CD4-positive, alpha-beta T cell treated with Interleukin-1 beta for 1 hour (primary cell): Measurements from ENCODE around the gene FSTL4.

Experiments
- DNase-seq, 2 donors: peaks; one replicate each; pipeline ENCODE4 v3.0.0-alpha.2; 2020 to 2022

FSTL4 gene

GRCh38 chr5:133251296-133252132 lies 360.8 kb downstream of the FSTL4 start:
- DNase-seq: no peak

DNA sequence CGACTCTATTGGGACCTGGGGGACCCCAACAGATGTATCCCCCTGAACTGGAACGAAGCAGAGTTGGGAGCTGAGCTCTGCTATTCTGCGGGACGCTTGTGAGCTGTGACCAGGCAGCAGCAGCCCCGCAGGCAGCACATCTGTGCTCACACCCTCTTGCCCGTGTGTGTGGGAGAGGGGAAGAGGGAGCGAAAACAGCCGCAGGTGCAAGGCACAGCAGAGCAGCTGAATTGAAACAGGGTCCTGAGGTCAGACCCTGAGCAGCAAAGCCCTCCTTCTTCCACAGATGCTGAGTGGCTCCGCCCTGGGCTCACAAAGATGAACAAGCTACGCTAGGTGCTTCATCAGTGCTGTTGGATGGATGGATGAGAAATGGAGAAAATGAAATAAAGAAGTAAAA lies 361.8 kb downstream of the FSTL4 start:
- no peak for DNase-seq

GRCh38 chr5:133249593-133249992 lies 362.7 kb downstream of the FSTL4 start:
- no peak for DNase-seq

DNA sequence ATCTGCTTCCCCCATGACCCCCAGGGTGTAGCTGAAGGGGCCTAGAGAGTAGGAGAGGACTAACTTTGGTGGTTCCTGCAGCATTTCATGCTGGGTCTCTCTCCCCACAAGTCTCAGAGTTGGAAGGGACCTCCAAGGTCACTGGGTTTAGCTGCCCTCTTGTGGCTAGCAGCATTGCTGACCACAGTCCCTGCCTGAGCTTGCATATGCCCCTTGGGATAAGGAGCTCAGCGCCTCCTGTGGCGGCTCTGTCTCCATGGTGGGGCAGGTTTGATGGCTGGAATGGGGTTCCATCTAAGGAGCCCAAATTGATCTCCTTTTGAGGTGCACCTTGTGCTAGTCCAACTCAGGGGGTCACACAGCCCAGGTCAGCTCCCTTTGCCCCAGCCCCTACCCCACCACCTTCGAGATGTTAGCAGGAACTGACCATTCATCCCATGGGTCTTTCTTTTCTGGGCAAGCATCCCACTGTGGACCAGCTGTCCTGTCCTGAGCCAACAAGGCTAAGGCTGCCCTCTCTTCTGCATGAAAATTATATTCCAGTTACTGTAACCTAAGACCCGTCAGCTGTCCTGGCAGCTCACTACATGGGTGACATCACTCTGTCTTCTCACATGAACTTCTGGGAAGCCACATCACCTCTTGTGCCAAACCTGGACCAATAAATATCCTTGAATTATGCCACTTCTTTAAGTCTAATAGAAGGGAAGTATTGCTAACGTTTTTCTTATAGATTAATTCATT lies 364.3 kb downstream of the FSTL4 start:
- no peak for DNase-seq

- no peak for DNase-seq
Observed at GRCh38 chr5:133247151-133247709, 365.1 kb downstream of the FSTL4 start.

- no peak for DNase-seq
Observed at GRCh38 chr5:133246376-133247150, 365.8 kb downstream of the FSTL4 start.

- no peak for DNase-seq
Observed at GRCh38 chr5:133246053-133246370, 366.3 kb downstream of the FSTL4 start.

DNA sequence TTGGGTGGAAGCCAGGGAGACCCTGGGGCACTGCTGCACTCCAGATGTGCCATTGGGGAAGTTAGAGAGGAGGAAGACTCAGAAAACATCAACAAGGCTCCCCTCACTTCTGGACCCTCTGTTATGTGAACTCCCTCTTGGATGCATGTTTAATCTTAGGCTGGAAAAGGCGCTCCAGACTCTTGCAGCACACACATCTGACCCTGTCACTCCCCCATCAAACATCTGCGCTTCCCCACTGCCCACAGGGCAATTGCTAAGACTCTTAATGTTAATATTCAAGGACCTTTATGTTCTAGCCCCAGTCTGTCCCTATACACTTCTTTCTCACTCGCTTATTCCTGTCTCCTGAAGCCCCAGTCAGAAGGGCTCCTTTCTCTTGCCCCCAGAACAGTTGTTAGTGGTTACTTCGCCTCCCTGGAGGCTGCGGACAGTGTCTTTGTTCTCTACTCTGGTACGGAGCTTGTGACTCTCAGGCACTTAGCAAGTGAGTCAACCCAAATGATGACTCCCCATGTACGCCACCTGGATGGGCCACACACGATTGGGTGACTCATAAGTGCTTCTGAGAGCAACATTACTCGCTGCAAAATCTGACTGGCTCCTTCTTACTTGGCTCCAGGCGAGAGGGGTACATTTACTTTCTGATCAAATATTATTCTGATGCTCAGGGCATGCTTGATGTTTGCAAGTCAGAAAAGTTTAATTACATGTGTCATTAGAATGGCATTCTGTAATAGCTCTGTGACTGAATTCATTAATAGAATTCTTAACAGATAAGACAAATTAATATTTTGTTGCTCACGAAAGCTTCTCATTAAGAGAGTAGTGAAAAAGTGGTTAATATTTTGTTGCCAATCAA lies 366.9 kb downstream of the FSTL4 start:
- no peak for DNase-seq

DNA sequence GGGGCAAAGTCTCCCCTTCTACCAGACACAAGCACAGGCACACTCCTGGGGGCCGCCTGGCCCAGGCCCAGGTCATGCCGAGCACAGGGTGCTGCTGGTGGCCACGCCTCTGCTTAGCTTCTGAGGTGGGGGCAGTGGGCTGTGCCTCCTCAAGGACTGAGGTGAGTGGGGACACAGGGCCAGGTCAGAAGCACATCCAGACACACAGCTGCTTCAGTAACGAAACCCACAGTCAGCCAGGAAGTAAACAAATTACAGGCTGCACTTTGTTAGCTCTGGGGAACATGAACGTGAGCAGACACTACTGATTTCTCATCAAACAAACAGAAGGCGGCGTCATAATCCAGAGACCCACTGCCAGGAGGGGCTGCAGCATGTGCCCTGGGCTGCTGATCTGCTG lies 368.1 kb downstream of the FSTL4 start:
- DNase-seq: no peak

GRCh38 chr5:133243196-133243595 lies 369.1 kb downstream of the FSTL4 start:
- no peak for DNase-seq

- no peak for DNase-seq
Observed at GRCh38 chr5:133242221-133242835, 370.0 kb downstream of the FSTL4 start.

DNA sequence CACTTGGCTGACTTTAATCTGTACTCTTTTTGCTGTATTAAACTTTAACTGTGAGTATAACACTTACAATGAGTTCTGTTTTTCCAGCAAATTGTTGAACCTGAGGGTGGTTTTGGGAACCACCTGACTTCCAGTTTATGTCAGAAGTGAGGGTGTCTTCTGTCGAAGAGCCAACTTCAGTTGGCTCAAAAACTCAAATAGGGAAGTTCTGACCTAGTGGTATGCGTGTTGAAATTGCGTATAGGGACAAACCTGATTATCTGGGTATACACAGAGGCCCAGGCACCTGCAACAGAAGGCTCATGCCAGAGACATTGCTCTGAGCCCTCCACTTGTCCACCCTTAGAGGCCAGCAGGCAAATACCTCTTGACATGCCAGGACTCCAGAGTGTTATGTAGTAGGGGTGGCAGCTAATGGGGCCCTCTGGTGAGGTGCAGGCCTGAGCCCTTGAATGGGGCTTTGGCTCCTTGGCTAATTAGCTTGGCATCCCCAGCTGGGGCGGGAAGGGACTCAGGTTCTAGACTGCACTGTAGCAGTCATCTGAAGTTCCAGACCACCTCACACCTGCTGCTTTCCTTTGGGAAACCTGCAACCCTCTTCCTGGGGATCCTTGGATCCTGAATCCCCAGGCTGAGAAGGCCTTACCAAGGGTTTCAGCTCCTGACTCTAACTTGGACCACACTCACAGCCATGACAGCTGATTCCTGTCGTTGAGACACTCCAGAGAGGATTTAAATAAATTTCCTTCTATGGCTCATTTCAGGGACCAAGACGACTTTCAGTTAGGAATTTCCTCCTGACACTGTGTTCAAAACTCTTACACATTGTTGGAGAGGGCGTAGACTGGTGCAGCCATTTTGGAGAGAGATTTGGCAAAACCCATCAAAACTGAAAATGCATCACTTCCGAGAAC lies 370.9 kb downstream of the FSTL4 start:
- DNase-seq: no peak

DNA sequence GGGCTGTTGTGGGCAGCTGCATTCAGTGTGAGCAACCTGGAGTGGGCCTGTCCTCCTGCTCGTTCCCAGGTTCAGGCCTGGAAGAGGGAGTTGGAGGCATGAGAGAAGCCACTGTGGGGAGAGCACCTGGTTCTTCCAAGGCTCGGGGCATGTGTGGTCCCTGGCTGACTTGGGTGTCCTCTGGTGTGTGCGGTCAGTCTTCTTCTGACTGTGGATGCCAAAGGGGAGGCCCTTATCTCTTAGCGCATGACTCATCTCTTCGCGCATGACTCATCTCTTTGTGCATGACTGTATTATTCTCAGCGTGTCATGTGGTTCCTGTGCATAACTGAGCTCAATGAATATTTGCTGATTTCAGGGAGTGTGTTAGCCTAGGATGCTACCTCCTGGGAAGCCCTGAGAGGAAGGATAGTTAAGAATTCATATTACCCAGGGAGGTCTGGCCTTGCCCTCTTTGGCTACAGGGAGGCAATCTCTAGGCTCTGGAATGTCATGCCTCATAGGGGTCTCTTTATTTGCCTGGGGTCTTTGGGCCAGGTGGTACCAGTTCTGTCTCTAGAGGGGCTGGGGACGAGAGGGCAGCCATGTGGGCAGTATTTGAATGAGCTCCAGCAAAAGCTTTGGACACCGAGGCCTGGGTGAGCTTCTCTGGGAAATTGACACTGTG lies 371.8 kb downstream of the FSTL4 start:
- DNase-seq: peak in 1 of 2 donors; percentile 60

GRCh38 chr5:133238426-133239205 lies 373.7 kb downstream of the FSTL4 start:
- DNase-seq: no peak

GRCh38 chr5:133236976-133237375 lies 375.4 kb downstream of the FSTL4 start:
- no peak for DNase-seq

- no peak for DNase-seq
Observed at GRCh38 chr5:133236541-133236951, 375.8 kb downstream of the FSTL4 start.

- no peak for DNase-seq
Observed at GRCh38 chr5:133235696-133236426, 376.5 kb downstream of the FSTL4 start.

DNA sequence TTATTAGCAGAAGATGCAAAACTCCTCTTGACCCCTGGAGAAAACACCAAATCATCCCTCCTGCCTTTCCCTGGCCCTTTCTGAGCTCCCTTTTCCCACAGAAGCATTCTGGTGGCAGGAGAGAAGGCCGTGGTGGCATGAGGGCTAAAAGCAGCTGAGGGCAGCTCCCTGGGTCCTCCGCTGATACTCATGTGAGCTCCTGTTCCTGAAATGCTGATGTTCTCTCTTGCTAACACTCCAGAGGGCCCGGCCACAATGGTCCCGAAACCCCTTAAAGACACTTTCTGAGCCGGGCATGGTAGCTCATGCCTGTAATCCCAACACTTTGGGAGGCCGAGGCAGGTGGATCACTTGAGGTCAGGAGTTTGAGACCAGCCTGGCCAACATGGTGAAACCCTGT lies 377.4 kb downstream of the FSTL4 start:
- no peak for DNase-seq

DNA sequence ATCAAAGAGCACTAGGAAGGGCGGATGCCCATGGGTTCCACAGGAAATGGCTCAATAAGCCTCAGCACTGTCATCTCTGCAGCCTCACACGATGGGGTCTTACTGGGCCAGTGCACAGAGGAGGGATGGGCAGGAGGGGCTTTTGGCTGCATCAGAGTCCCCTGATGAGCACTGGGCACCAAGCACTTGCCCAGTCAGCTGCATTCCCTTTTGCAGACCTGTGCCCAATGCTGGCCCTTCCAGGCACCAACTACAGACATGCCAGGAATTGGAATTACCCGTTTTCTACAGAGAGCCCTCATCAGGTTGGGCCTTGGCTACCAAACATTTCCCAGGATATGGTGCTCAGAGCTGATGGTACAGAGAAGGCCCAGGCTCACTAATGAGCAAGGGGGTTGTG lies 378.1 kb downstream of the FSTL4 start:
- no peak for DNase-seq
